GM19099 (cell line): ENCODE measurements around the gene PSMG2.
A peak's percentile ranks its signal among the peaks of the same experiment; 100 is the strongest.

Experiments
- POLR2A ChIP-seq: IDR thresholded peaks from 3 replicates; pipeline ENCODE4 v1.6.1; 2011; ENCODE audit warnings: low read depth; ENCODE audit not compliant: insufficient read length; ENCODE audit errors: extremely low read depth

PSMG2 gene, protein sequence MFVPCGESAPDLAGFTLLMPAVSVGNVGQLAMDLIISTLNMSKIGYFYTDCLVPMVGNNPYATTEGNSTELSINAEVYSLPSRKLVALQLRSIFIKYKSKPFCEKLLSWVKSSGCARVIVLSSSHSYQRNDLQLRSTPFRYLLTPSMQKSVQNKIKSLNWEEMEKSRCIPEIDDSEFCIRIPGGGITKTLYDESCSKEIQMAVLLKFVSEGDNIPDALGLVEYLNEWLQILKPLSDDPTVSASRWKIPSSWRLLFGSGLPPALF

GRCh38 chr18:12702221-12703095, at the start of gene PSMG2, which contains the start of gene CEP76:
PSMG2 (plus strand) TSS chr18:12703042; CDS start chr18:12703108, 66 bp downstream.
CEP76 (minus strand) TSS chr18:12702723; CDS start chr18:12702548, 175 bp downstream.
- peak; percentile 92 for TF ChIP-seq POLR2A

DNA sequence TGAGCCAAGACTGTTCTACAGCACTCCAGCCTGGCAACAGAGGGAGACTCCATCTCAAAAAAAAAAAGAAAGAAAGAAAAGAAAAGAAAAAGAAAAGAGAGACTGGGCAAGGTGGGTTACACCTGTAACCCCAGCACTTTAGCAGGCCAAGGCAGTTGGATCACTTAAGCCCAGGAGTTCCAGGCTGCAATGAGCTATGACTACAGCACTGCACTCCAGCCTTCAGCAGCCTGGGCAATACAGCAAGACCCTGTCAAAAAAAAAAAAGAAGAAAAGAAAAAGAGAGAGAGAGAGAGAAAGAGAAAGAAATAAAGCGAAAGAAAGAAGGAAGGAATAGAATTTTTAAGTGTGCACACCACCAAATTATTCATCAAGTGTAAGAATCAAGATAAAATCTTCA, 47.9 kb upstream of the PSMG2 start:
- no peak for TF ChIP-seq POLR2A

DNA sequence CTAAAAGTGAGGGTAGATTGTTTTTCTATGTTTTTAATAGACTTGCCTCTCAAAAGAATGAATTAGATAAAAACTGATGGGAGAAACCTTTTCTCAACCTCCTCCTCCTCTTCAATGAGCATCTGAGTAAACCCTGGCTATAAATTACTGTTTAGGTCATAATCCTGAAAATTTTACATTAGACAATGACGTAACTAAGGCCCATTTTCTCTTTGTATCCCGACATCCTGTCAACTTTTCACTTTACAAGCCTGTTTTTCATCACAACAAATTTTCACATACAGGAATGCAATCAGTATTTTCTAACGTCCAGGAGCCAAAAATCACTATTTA, 46.3 kb upstream of the PSMG2 start:
- no peak for TF ChIP-seq POLR2A

DNA sequence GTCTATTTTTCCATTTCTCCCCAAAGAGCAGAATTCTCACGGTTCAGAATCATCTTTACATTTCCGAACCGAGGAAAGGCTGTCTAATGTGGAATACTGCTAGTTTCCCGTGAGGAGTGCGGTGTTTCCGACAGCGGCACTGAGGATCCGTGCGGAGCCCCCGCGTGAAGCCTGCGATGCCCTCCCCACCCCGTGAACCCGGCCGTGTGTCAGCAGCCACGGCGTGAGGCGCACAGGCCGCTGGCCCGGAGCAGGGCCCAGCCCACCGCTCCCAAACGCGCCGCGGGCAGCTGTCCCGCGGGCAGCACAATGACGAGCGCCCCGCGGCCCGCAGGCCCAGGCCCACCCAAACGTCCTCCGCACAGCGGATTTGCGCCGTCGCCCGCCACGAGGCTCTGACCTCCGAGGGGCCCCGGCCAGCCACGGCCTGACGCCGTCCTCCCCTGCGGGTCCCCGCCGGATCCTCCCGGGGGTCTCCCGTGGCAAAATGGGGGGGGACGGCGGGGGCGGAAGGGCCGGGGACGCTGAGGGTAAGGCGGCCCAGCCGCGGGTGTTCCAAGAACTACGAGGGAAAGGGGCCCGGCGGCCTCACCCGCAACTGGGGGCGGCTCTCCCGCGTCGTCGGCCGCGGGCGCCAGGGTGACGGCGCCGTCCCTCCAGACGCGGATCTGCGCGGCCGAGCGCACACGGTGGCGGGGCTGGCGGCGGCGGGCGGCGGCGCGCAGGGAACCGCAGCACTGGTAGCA, 45.7 kb upstream of the PSMG2 start:
- no peak for TF ChIP-seq POLR2A

GRCh38 chr18:12657684-12658425, 45.0 kb upstream of the PSMG2 start, which contains the start of gene SPIRE1:
SPIRE1 (minus strand) TSS chr18:12658107; CDS start chr18:12657866, 241 bp downstream.
- peak; percentile 47 for TF ChIP-seq POLR2A

DNA sequence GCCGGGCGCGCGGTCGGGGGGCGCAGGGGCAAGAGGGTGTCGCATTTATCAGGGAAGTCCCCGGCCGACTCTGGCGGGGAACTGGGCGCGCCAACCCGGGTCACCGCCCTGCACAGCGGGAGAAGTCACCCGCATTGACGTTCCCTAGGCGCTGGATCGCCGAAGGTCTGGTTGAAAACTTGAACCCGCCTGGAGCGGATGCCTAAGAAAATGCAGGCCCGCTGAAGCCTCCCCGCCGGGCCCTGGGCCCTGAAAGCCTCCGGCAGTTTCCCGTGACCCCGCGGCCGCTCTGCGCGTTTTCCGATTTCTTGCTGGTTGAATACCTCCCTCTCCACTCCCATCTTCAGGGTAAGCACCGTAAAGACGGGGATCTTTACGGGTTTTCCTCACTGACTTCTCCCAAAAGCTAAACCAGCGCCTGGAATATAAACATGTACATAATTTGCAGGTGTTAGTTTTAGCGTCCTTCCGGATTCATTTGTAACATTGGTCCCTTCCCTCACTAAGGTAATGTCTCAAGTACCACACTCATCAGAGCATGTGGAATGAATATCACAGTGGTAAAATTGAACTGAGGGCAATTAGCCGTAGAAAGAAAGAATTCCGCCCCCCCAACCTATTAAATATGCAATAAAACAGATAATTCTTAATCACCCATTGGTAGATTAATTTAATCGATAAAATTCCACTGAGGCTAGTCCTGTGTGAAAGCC, 44.3 kb upstream of the PSMG2 start:
- TF ChIP-seq POLR2A, result no peak

DNA sequence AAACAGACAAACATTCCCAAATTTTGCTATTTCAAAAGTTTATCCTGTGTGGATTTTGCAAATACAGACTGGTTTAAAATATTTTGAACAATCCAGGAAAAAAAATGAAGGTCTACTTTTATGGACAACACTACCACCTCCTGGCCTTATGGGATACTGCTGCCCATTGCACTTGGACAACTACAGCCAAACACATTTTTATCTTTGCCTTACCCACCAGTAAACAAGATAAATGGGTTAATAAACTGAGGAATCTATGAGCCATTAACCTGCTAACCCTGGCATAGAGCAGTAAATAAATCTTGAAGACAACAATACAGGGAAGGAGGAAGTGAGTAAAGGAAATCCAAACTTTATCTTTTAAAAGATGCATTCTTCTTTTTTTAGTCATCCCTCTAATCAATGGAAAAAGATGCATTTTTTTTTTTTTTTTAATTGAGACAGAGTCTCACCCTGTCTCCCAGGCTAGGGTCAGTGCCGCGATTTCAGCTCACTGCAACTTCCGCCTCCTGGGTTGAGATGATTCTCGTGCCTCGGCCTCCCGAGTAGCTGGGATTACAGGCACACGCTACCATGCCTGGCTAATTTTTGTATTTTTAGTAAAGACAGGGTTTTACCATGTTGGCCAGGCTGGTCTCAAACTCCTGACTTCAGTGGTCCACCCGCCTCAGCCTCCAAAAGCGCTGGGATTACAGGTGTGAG, 42.8 kb upstream of the PSMG2 start:
- no peak for TF ChIP-seq POLR2A

DNA sequence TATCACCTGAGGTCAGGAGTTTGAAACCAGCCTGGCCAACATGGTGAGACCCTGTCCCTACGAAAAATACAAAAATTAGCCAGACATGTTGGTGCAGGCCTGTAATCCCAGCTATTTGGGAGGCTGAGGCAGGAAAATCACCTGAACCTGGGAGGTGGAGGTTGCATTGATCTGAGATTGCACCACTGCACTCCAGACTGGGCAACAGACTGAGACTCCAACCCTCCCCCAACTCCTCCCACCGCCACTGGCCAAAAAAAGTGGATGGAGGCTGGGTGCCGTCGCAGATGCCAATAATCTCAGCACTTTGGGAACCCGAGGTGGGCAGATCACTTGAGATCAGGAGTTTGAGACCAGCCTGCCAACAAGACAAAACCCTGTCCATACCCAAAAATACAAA, 34.8 kb upstream of the PSMG2 start:
- TF ChIP-seq POLR2A, result no peak

DNA sequence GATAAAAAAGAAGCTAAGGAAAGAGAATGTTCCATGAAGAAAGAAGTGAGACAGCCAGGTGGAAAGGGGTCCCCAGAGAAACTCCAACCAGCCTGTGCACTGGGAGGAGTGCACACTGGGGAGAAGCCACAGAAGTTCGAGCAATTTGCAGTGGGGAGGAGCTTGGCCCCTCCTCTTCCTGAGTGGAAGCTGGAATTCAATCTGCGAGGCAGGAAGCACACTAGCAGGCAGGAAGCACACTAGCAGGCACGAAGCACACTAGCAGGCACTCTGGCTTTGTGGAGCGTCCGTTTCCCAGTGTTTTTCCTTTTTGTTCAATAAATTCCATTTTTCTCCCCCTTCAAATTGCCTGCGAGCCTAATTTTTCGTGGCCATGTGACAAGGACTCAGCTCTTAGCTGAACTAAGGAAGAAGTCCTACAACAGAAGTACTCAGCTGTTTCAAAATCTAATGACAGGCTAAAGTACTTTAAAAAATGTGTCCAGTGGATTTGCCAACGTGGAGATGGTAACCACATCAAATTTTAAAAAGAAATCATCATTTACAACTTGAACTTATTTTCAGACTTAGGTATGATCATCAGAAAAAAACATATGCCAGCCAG, 23.6 kb upstream of the PSMG2 start:
- TF ChIP-seq POLR2A, result no peak

GRCh38 chr18:12686100-12686499, 16.7 kb upstream of the PSMG2 start:
- TF ChIP-seq POLR2A, result no peak

DNA sequence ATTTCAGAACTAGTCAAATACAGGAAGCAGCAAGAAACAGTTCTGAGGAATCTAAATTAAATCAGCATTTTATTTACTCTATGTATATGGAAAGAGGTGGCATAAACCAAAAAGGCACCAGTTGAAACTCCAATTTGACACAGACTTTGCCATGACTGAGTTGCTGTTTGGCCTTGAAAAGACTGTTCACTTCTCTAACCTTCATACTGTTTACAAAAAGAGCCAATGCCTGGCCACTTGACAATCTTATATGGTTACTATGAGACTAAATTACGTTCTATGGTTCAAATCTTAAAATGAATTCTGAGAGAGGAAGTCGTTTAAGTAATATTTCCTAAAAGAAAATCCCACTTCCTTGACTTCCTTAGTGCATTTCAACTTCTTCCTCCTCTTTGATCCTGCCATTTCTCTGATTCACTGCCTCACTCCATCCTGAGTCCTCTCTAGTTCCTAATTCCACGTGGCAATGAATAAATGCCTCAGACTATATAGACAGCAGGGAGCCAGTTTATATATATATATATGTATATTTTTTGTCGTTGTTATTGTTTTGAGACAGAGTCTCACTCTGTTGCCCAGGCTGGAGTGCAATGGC, 13.5 kb upstream of the PSMG2 start:
- TF ChIP-seq POLR2A, result no peak

DNA sequence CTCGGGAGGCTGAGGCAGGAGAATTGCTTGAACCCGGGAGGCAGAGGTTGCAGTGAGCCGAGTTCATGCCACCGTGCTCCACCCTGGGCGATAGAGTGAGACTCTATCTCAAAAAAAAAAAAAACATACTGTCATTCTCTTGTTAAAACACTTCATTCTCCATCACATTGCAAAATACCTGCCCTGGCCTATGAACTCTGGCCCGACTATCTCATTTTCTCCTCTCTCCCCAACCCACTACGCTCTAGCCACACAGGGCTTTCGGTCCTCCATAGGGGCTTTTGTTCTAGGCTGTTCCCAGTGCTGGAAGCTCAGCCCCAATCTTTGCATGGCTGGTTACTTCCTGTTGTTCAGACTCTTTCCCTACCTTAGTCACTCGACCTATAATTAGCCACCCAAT, 10.6 kb upstream of the PSMG2 start:
- no peak for TF ChIP-seq POLR2A

GRCh38 chr18:12694032-12694431, 8.8 kb upstream of the PSMG2 start:
- no peak for TF ChIP-seq POLR2A

DNA sequence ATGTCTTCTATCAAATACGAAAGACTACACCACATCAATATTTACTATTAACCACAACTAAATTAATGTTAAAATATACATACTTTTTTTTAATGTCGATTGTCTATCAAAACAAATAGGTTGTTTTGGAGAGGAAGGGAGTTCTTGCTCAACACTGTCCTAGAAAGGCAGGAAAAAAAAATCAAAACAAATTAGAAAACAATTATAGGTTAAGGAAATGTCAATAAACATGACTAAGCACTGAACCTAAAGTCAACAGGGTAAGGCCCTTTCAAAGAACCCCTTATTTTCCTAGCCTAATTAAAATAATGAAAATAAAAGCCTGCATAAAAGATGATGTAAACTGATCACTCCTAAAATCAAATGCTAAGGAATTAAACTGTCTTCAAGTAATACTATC, 3.1 kb upstream of the PSMG2 start:
- no peak for TF ChIP-seq POLR2A
